Measurements from ENCODE around the gene MCTP2.

MCTP2 gene

GRCh38 chr15:94387849-94388441 lies 156.6 kb downstream of the MCTP2 start:
- H3K4me3 ChIP-seq (replicated peaks; ENCODE audit: low read depth, low read length), result no peak overlapping the region
- TF ChIP-seq CTCF (IDR thresholded peaks at IDR 0.05; ENCODE audit: insufficient read depth, low read length, poor library complexity, severe bottlenecking), result no peak
- H3K36me3 ChIP-seq (ENCODE audit: control insufficient read depth, insufficient read depth, low read length), result no peaks in the 10 kb centered on the region
- no peaks in the 10 kb centered on the region for H3K27me3 ChIP-seq (replicated peaks; ENCODE audit: control insufficient read depth, insufficient read depth, low read length)
- DNase-seq (ENCODE audit: extremely low read depth, insufficient read length), result no peak

- Histone ChIP-seq H3K36me3 (ENCODE audit: control insufficient read depth, insufficient read depth, low read length) (no peaks in the 10 kb centered on the region), H3K4me3 (replicated peaks; ENCODE audit: low read depth, low read length) (no peak overlapping the region), H3K27me3 (replicated peaks; ENCODE audit: control insufficient read depth, insufficient read depth, low read length) (no peaks in the 10 kb centered on the region)
- no peak for TF ChIP-seq CTCF (IDR thresholded peaks at IDR 0.05; ENCODE audit: insufficient read depth, low read length, poor library complexity, severe bottlenecking)
- no peak for DNase-seq (ENCODE audit: extremely low read depth, insufficient read length)
Observed at GRCh38 chr15:94395640-94396039, 164.3 kb downstream of the MCTP2 start.

GRCh38 chr15:94397337-94397736 lies 166.0 kb downstream of the MCTP2 start:
- H3K36me3 ChIP-seq (ENCODE audit: control insufficient read depth, insufficient read depth, low read length), result no peaks in the 10 kb centered on the region
- DNase-seq (ENCODE audit: extremely low read depth, insufficient read length), result no peak
- no peak overlapping the region for H3K4me3 ChIP-seq (replicated peaks; ENCODE audit: low read depth, low read length)
- H3K27me3 ChIP-seq (replicated peaks; ENCODE audit: control insufficient read depth, insufficient read depth, low read length), result no peaks in the 10 kb centered on the region
- TF ChIP-seq CTCF (IDR thresholded peaks at IDR 0.05; ENCODE audit: insufficient read depth, low read length, poor library complexity, severe bottlenecking), result no peak

GRCh38 chr15:94398001-94398400 lies 166.6 kb downstream of the MCTP2 start:
- no peak overlapping the region for H3K4me3 ChIP-seq (replicated peaks; ENCODE audit: low read depth, low read length)
- H3K27me3 ChIP-seq (replicated peaks; ENCODE audit: control insufficient read depth, insufficient read depth, low read length), result no peaks in the 10 kb centered on the region
- TF ChIP-seq CTCF (IDR thresholded peaks at IDR 0.05; ENCODE audit: insufficient read depth, low read length, poor library complexity, severe bottlenecking), result no peak
- no peaks in the 10 kb centered on the region for H3K36me3 ChIP-seq (ENCODE audit: control insufficient read depth, insufficient read depth, low read length)
- DNase-seq (ENCODE audit: extremely low read depth, insufficient read length), result no peak

GRCh38 chr15:94400526-94401298 lies 169.4 kb downstream of the MCTP2 start:
- no peak overlapping the region for H3K4me3 ChIP-seq (replicated peaks; ENCODE audit: low read depth, low read length)
- H3K27me3 ChIP-seq (replicated peaks; ENCODE audit: control insufficient read depth, insufficient read depth, low read length), result no peaks in the 10 kb centered on the region
- no peaks in the 10 kb centered on the region for H3K36me3 ChIP-seq (ENCODE audit: control insufficient read depth, insufficient read depth, low read length)
- no peak for DNase-seq (ENCODE audit: extremely low read depth, insufficient read length)
- no peak for TF ChIP-seq CTCF (IDR thresholded peaks at IDR 0.05; ENCODE audit: insufficient read depth, low read length, poor library complexity, severe bottlenecking)
